Stimulated activated CD4-positive, alpha-beta T cell treated with anti-CD3 and anti-CD28 coated beads, Interleukin-1b, Interleukin-23, amount 100 ng/mL, for 48 hours (primary cell): ENCODE results near the gene RUNX3.

ENCODE experiments used
- DNase-seq: peaks from one replicate; pipeline ENCODE4 v3.0.0-alpha.2; 2020

RUNX3 gene

DNA sequence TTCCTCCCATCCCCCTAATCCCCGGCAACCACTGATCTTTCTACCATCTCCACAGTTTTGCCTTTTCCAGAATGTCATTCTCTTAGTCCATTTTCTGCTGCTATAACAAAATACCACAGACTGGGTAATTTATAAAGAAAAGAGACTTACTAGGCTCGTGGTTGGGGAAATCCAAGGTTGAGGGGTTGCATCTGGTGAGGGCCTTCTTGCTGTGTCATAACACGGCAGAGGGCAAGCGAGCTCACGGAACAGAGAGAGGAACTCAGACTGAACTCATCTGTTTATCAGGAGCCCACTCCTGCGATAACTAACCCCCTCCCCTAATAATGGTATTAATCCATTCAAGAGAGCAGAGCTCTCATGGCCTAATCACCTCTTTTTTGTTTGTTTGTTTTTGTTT is 52.0 kb downstream of the RUNX3 start:
- DNase-seq = no peak

DNA sequence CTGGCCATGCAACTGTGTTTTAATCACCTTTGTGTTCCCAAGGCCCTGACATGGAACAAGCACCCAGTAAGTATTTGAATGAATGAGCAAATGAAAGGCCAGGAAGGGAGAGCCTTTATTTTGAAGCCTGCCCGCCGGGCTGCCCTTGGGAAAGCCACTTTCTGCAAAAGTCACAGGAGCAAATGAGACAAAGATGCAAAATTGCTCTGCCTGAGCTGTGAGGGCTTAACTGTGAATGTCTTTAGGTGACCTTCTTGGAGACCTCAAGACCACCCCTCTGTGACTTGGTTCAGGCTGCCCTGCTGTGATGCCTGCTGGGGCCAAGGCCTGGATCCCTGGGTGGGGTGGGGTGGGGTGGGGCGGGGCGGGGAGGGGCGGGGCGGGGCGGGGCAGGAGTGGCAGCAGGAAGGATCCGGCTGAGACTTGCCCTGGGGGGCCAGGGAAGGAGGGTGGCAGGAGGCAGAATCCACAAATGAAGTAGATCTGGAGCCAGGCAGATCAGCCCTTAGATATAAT is 54.0 kb downstream of the RUNX3 start:
- no peak for DNase-seq

DNA sequence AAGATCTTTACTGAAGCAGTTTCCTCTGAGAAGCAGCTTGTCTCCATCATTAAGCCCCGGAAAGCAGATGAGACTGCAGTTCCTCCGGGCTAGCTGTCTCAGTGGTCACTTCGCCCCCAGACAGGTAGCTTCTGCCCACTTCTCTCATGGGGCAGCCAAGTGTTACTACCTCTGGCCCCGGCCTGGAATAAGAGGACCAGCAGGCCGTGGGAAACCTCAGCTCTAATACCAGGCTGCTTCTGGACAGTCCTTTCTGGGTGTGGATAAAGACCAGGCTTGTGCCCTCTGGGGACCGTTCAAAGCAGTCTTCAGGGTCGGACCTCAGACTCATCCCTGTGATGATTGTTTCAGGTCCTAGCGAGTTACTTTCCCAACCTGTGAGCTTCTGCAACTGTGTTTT is 54.8 kb downstream of the RUNX3 start:
- no peak for DNase-seq

DNA sequence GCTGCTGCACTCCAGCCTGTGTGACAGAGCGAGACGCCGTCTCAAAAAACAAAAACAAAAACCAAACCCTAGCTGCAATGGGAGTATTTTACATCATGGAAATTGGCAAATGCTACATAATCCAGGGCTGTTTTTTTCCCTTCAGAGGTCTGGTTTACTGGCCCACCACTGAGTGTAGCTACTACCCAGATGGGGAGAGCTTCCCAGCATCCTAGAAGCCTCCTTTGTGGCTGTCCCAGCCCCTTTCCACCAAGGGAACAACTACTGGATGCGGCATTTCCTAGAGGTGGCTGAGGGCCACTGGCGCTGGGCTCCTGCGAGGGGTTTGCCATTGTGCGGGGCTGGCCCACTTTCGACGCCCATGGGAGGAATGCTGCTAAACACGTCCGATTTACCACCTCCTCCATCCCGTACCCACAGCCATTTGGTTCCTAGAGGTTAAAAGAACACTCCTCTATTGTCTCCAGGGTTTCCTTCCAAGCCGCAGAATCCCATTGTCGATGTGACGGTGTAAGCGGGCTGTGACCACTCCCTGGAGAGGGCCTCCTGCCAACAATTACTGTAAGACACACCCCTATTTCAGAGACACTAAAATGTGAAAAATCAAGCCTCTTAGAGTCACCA is 55.4 kb downstream of the RUNX3 start:
- DNase-seq = no peak

DNA sequence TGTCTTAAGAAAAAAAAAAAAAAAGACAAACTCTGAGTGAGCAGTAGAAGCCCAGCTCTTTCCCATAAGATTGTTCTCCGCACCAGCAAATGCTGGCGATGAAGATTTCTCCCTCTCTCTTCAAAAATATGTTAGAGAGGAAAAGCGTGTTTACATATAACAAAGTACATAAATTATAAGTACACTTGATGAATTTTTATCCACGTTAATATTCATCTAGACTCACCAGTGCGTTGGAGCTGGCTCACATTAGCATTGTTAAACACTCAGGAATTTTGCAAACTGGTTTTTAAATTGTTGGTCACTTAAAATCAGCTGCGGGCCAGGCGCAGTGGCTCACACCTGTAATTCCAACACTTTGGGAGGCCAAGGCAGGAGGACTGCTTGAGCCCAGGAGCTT is 56.0 kb downstream of the RUNX3 start:
- DNase-seq = no peak

DNA sequence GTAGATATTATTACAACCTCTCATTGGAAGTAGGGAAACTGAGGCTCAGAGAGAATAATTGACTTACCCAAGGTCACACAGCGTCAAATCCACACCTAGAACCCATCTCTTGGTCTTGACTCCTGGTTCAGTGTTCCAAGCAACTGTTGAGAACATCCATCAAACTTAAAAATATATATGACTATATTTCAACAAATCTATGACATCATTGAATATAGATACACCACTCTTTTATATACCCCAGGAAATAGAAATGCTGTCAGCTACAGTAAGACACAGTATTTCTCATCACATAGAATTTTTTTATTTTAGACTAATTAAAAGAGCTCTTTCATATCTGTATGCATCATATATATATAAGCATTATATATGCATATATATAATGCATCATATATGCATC is 56.9 kb downstream of the RUNX3 start:
- no peak for DNase-seq

DNA sequence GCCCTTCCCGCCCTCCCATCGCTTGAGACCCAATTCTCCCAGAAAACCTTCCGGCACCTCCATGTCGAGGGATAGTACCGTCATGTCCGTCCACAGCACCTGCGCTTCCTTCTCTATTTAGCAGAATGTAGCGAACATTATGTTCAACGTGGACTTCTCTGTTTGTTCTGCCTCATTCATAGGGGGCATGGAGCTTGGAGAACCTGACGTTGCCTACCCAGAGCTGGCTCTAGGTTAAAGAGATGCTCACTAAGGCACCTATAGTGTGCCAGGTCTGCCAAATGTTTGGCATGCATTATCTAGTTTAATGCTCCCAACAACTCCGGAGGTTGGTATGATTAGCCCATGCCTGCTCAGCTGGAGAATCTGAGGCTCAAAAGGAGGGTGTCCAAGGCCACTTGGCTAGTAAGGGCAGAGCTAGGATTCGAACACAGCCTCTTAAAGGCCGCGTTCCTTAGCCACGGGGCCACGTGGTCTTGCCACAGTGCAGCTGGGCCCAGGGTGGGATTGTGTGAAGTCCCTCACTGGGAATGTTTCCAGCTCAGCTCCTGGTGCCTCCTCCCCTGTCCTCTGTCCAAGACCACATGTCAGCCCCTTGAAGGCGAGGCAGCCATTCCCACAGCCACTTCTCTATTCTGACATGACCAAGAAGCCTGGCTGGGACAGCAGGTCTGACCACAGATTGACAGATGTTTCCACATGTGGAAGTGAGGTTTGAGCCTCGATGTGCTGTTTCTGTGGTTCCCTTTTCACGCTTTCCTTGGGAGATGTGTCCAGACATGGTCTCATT is 57.8 kb downstream of the RUNX3 start:
- no peak for DNase-seq

DNA sequence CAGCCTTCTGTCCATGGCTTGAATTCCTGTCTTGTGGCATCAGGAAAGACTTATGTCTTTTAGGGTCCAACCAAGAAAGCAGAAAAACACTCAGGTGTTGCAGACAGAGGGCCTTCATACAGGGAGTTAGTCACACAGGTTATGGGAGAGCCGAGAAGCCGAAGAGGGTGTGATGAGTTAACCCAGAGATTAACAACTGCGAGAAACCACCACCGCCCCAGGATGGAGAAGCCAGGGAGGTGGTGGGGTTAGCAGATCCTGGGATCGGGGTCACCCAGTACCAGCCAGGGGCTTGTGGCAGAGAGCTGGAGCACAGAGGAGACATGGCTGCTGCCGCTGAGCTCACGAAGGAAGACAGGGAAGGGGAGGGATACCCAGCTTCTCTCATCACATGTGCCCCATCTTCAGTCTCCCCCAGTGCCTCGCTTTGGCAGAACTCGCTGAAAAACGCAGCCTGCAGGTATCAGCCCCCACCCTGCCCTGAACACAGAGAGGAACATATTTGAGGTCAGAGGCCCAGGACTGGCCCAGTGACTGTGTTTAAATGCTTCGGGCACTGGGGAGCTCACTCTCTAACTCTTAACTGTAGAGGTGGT is 58.7 kb downstream of the RUNX3 start:
- no peak for DNase-seq

DNA sequence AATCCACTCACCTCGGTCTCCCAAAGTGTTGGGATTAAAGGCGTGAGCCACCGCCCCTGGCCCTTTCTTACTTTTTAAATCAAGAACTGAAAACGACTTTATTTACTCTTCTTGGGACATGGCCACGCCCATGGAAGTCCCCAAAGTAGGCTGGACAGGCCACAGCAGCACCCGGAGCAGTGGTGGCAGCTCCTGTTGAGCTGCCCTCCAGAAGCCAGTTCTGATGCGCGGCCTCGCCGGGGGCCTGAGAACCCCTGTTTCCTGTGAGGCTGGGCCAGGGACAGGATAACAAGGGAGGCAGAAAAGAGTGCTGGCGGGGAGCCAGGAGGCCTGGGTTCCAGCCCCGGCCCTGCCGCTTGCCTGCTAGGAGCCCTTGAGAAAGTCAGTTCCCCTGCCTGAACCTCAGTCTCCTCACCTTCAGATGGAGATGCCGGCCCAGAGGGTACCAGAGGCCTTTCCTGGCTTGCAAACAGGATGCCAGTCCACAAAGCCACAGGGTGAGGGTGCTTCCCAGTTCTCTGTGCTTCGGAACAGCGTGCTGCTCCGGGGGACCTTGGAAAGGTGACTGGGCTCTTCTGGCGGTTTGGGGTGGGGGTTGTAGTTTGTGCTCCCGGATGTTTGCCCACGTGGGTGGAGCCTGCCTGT is 59.4 kb downstream of the RUNX3 start:
- no peak for DNase-seq

DNA sequence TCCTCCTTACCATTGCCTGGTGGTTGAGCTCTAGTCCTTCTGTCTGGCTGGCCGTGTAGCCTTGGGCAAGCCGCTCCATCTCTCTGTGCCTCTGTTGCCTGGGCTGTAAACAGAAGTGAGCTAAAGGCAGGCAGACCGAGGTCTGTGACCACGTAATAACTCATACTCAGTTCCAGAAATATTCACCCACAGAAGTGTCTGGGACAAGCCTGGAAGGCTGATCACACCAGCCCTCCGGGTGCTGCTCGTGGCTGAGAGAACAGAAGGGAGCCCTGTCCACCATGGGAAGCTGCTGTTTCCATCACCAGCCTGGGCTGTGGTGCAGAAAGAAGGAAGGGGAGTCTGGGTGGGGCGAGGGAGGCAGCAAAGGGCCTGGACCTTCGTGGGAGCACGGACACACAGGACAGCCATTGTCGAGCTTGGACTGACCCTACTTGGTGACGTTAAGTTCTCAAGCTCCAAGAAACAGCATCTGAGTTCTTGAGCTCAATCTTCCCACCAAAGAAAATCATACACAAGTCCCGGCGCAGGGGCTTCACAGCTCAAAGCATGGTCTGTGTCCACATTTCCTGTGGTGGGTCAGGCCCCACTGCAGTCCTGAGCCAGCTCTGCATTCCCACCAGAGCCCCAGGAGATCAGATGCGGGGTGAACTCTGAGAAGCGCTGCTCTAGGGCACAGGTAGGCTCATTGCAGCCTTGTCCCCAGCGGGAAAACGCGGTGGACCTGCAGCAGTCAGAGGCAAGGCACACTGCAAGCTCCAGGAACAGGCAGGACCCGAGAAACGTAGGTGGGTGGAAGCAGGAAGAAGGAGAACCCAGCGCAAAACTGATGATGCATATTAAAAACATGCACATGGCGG is 61.8 kb downstream of the RUNX3 start:
- no peak for DNase-seq

DNA sequence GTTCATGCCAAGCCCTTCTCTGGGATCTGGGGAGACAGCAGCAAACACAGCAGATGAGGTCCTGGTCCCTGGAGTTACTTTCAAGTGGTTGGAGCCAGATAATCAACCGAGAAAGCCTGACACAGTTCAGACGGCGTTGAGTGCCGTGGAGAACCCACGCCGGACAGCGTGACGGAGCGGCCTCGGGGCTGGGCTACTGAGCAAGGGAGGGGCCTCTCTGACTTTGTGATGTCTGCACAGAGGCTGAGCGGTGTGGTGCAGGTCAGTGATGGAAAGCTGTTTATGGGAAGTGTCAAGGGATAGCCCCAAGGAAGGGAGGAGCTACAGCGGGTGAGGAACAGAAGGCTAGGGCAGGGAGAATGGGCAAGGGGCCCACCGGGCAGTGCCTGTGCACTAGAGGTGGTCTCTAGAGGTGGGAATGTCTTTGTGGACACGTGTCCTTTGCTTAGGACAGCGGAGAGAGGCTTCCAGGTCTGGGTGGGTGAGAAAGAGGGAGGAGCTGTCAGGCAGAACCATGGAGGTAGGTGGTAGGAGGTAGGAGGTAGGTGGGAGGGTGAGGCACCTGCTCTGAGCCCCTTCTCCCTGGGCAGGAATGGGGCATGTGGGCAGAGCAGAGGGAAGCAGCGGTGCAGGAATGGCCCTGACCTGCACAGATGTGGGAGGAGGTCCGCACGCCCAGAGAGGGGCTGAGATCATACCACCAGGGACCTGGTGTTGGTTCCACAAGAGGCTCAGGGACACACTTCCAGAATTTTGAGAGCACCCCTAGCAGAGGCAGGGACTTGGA is 62.8 kb downstream of the RUNX3 start:
- DNase-seq = no peak

DNA sequence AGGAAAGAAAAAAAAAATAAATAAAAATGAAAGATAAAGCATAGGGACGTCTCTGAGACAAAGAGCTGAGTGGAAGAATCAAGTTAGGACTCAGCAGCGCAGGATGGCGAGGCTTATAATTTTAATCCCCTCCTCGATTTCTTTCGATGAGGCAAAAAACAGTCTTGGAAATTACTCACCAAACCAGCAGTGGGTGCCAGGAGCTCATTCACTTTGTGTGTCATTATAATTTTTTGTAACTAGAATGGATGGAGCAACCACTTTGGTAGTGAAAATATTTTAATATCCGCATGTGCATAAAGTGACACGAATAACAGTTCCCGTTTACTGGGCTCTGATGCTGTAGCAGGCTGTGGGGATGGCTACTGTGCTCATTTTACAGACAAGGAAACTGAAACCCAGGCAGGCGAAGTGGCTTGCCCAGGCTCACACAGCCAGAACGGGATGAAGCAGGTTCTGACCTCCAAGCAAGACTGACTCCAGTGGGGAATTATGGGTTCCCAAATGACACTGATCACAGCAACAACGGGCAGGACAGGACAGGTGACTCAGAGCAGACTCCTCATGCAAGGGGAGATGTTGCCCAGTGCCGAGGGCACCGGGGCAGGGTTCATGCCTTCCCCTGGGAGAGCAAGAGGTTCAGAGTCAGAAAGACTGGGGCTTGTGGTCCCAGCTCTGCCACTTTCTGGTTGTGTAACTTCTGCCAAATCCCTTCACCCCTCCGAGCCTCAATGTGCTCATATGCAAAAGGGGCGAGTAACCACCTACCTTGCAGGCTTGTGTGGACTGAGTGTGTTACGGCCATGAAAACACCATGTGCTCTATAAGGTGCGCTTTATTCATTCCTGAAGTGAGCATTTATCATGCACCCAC is 63.6 kb downstream of the RUNX3 start:
- DNase-seq = no peak

DNA sequence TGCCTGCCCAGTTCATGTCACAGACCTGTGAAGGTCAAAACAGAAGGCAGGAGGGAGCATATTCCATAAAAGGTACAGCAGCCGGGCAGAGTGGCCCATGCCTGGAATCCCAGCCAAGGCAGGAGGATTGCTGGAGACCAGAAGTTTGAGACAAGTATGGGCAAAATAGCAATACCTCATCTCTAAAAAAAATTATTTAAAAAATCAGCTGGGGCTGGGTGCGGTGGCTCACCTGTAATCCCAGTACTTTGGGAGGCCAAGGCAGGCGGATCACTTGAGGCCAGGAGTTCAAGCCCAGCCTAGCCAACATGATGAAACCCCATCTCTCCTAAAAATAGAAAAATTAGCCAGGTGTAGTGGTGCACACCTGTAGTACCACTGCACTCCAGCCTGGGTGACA is 64.5 kb downstream of the RUNX3 start:
- DNase-seq = no peak

DNA sequence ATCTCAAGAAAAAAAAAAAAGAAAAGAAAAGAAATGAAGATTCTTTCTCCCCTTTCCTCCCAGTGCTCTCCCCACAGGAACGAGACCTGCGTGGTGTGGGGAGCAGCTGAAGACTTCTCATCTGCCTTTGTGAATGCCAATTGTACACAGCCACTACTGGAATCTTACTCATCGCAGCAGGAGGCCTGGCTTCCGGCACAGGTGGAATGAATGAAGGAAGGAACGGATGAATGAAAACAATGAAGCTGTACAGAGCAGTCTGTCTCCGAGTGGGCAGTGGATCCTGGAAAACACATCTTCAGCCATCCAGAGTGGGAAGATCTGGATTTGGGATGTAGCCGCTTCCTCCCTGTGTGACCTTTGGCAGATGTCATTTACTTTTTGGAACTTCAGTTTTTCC is 64.9 kb downstream of the RUNX3 start:
- DNase-seq = no peak

DNA sequence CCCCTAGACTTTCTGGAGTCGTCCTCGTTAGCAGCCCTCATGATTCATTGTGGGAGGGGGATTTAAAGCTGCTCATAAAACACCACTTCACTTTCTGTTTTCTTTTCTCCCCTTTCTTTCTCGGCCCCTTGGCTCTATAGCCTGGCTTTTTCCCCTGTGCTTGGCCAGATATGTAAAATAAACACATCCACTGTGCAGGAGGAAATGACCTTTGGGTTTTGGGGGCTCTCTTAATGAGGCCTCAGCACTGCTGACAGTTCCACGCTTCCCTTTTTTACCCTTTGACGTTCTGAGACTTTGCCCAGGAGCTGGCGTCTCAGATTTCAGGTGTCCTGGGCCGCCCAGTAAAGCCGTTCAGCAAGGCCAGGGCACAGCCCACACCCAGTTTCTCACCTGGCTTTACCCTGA is 65.7 kb downstream of the RUNX3 start:
- DNase-seq = no peak

DNA sequence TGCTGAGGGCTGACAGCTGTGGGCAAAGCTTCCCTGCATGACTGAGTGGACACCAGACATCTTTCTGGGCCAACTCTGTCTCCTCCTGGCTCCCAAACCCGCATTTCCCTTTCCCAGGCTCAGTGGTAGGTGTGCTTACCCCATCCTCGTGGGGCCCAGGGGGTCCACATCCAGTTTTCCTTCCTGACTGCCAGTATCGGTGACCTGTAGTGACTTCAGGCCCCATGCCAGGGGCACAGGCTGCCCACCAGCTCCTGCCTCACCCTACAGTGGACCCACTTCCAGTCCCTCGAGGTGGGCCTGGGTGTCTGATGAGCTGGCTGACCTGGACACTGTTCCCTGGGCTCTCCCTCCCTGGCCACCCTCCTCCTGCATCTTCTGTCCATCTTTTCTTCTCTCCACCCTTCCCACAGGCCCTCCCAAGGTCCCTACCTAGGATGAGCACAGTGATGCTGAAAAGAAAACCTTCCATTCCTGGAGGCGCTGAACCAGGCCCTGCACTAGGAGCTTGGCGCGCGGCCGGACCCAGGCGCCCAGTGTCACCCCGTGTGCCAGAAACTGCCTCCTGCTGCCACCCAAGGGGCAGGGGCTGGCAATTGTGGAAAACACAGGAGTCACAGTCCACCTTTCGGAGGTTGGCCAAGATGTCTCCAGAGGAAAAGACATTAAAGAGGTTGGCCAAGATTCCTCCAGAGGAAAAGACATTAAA is 67.1 kb downstream of the RUNX3 start:
- DNase-seq = no peak

DNA sequence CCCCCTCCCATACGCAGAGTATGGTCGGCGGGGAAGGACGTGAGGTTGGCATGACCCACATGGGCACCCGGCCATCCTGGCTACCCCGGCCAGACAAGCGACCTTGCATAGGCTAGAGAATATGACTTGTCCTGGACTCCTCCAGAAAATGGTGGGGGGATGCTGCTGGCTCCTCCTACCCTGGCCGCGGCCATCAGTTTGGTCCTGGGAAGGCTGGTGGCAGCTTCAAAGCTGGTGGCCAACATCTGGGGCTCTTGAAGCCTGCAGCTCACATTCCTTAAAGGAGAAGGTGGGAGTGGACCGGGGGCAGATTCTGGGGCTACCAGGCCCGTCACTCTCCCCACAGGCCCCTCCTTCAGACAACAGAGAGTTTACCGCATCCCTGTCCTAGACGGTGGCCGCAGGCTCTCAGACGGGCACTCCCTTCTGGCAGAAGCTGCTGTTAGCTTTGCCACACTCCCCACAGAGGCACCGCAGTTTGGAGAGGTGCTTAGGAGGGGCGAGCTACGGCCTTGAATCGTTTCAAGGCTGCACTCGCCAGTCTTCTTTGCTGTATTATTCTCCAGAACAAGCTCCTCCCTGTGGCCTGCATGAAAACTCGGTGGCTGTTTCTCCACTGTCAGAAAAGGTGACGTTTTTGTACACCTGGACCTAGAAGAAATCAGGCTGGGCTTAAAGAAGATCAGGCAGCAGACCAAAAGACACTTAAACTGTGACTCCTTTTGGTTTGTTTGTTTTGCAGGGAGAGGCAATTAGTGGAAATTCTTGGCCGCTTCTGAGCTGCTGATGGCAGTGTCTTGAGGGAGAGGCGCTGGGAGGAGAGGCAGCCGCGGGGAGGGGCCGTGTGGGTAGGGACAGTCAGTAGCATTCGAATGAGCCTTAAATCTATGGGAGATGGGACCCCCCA is 68.0 kb downstream of the RUNX3 start:
- DNase-seq = no peak

DNA sequence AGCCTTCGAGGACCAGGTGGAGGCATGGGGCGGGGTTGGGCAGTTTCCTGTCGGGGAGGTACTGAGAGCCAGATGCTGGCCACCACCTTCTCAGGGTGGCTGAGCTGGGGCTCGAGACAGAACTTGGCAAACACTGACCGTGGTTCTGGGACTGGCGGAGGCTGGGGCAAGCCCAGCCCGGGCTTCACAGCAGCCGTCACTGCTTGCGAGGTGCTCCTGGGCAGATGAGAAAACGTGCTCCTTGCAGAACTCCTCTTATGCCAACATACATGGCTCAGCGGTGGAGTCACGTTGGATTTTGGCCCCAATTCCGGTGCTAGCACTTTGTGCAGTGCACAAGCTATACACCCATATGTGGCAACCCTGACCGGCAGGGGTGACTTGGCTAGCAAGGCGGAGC is 69.2 kb downstream of the RUNX3 start:
- DNase-seq = no peak
